GM10266 (cell line): ENCODE results near the gene MYO3A.
"Not testable (repeated sequence)": the region's sequence is repeated elsewhere in the genome, so short reads cannot be mapped to it uniquely, and the experiment has no call there.

Source experiments
- DNase-seq: peaks from one replicate; pipeline ENCODE4 v3.0.0; 2012; ENCODE audit errors: extremely low spot score
- CTCF ChIP-seq: IDR thresholded peaks from 2 replicates; pipeline ENCODE4 v1.5.1; 2012; ENCODE audit warnings: mild to moderate bottlenecking, low read depth; ENCODE audit not compliant: control insufficient read depth, insufficient read depth; ENCODE audit errors: missing control alignments

The MYO3A gene

GRCh38 chr10:26046073-26046700 is 112.2 kb downstream of the MYO3A start:
- no peak for TF ChIP-seq CTCF
- DNase-seq = no peak

GRCh38 chr10:26048756-26049155 is 114.7 kb downstream of the MYO3A start:
- no peak for DNase-seq
- no peak for TF ChIP-seq CTCF

GRCh38 chr10:26052326-26052725 is 118.3 kb downstream of the MYO3A start:
- TF ChIP-seq CTCF = no peak
- DNase-seq = no peak

- TF ChIP-seq CTCF = no peak
Measured at GRCh38 chr10:26057466-26057865, 123.4 kb downstream of the MYO3A start.

GRCh38 chr10:26064106-26064505 is 130.1 kb downstream of the MYO3A start:
- TF ChIP-seq CTCF = no peak
- no peak for DNase-seq

More at GRCh38 chr10:26057466-26057865, 123.4 kb downstream of the MYO3A start:
- DNase-seq = no peak

- no peak for TF ChIP-seq CTCF
- no peak for DNase-seq
Measured at GRCh38 chr10:26067680-26068079, 133.7 kb downstream of the MYO3A start.

- DNase-seq = not testable (repeated sequence)
Measured at GRCh38 chr10:26080971-26081370, 146.9 kb downstream of the MYO3A start.

- DNase-seq = no peak
- no peak for TF ChIP-seq CTCF
Measured at GRCh38 chr10:26081459-26081858, 147.4 kb downstream of the MYO3A start.
